Thyroid gland (tissue), 4 donors: ENCODE measurements around the gene RHOBTB1. TPM values are rescaled to one million over a fixed set of nuclear protein-coding genes. Genes with fewer than 3 reads are reported as not detected.

Experiments used
- DNase-seq, 2 donors: peaks; one replicate each; pipeline ENCODE4 v3.0.0-alpha.2; 2019
- H3K27ac ChIP-seq, 3 donors: fragments of 200-600 bp; sonication (generic); 1 replicate in 2 of 3; 2 replicates in 1 of 3; pipeline ENCODE4 v1.5.1; 2016 to 2019; ENCODE audit warnings: mild to moderate bottlenecking in 1 of 3, moderate library complexity in 1 of 3
- H3K27me3 ChIP-seq: fragments of 200-600 bp; sonication (generic); one replicate; pipeline ENCODE4 v1.5.1; 2019
- H3K36me3 ChIP-seq, 2 donors: fragments of 200-600 bp; sonication (generic); one replicate each; pipeline ENCODE4 v1.5.1; 2016 to 2019
- H3K4me1 ChIP-seq, 2 donors: fragments of 200-600 bp; sonication (generic); one replicate each; pipeline ENCODE4 v1.5.1; 2017 to 2019
- H3K4me3 ChIP-seq, 3 donors: fragments of 200-600 bp; sonication (generic); replicated peaks in 1 of 3; 1 replicate in 2 of 3; 2 replicates in 1 of 3; pipeline ENCODE4 v1.5.1; 2016; ENCODE audit warnings: mild to moderate bottlenecking in 1 of 3
- H3K9me3 ChIP-seq: fragments of 200-600 bp; sonication (generic); one replicate; pipeline ENCODE4 v1.5.1; 2017
- POLR2A ChIP-seq, 2 donors: fragments of 450-650 bp; IDR thresholded peaks; one replicate each; pipeline ENCODE4 v1.6.1; 2017; ENCODE audit warnings: antibody characterized with exemption in 2 of 2, mild to moderate bottlenecking in 2 of 2, moderate library complexity in 1 of 2
- WGBS, 2 donors: methylation state at CpG; one replicate each; pipeline ENCODE4 v1.1.5; 2017; 5-methylcytosine and 5-hydroxymethylcytosine counted together
- intact Hi-C: fragments of 100-400 bp; cut with DNase I; formaldehyde crosslinking; loops from one replicate; pipeline ENCODE4 v1.15.1; 2023
- total RNA-seq, 4 donors: library from RNA; depleted of rRNA; stranded (reverse); fragments of >200 nt; gene quantifications; one replicate each; pipeline ENCODE4 v1.2.3, GENCODE V29; 2016
- TF ChIP-seq, protein P1 (sequence below), 6 experiments: fragments of 200-600 bp in 3 of 6; fragments of 450-650 bp in 3 of 6; sonication (generic) in 3 of 6; IDR thresholded peaks; one replicate each; pipeline ENCODE4 v1.5.1; 2016 to 2019; ENCODE audit warnings: antibody characterized with exemption in 6 of 6, mild to moderate bottlenecking in 2 of 6, inconsistent platforms in 1 of 6, moderate library complexity in 1 of 6

The RHOBTB1 gene
- total RNA-seq, 4 donors from 2014 or later, result 6.8 to 10.5 (median 9.1) TPM

- Histone ChIP-seq H3K27ac (no peak overlapping the region), H3K4me1 (peaks cover 10 to 12% of the 10 kb centered on the region in 2 donors), H3K9me3 (no peaks in the 10 kb centered on the region), H3K27me3 (no peaks in the 10 kb centered on the region), H3K4me3 (no peak overlapping the region), H3K36me3 (no peaks in the 10 kb centered on the region)
- TF ChIP-seq, protein P1, sequence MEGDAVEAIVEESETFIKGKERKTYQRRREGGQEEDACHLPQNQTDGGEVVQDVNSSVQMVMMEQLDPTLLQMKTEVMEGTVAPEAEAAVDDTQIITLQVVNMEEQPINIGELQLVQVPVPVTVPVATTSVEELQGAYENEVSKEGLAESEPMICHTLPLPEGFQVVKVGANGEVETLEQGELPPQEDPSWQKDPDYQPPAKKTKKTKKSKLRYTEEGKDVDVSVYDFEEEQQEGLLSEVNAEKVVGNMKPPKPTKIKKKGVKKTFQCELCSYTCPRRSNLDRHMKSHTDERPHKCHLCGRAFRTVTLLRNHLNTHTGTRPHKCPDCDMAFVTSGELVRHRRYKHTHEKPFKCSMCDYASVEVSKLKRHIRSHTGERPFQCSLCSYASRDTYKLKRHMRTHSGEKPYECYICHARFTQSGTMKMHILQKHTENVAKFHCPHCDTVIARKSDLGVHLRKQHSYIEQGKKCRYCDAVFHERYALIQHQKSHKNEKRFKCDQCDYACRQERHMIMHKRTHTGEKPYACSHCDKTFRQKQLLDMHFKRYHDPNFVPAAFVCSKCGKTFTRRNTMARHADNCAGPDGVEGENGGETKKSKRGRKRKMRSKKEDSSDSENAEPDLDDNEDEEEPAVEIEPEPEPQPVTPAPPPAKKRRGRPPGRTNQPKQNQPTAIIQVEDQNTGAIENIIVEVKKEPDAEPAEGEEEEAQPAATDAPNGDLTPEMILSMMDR (IDR thresholded peaks at IDR 0.05), result no peak
- TF ChIP-seq POLR2A (IDR thresholded peaks at IDR 0.05), result no peak
- no peak for DNase-seq
- 95 to 97% methylated on average over 3 of the region's 3 CpGs for WGBS, 2 donors
- intact Hi-C loops, result no loop called here
Measured at GRCh38 chr10:60913657-60914056, 30.3 kb downstream of the RHOBTB1 start.

DNA sequence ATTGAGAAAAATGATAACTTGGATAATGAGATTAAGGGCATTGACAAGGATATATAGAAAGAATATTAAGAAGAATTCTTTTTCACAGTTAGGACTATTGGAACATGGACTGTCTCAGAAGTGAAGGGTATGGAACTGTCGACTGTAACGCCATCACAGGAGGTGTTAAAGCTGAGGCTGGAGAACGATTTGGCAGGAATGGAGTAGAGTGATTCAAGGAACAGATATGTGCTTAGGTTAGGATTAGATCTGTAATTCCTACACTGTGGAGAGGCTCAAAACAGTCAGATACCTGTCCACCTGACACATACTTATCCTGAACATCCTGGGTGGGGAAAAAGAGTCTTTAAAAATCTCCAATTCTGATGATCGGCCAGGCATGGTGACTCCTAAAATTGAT lies 30.9 kb downstream of the RHOBTB1 start:
- H3K4me1 ChIP-seq, result peaks cover 10 to 12% of the 10 kb centered on the region in 2 donors

DNA sequence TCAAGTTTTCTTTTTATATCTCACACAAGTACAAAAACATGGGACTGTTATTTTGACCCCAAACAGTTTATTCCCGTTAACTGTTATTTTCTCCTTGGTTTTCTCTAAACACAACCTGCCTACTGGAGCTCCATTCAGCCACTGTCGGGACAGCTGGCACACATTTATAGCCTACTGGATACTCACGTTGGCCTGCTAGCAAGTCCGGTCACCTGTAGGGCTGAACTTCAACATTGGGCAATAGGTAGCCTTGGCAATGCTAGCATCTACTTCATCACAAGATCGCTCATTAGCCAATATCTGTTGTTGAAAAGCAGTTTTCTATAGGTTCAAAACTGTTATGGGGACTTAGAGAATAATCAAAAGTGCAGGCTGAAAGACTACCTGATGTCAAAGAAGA lies 32.3 kb downstream of the RHOBTB1 start:
- DNase-seq, result no peak
- H3K4me1 ChIP-seq, result peaks cover 10 to 16% of the 10 kb centered on the region in 2 donors
- 93 to 98% methylated on average over 5 of the region's 5 CpGs for WGBS, 2 donors
- no peaks in the 10 kb centered on the region for H3K27me3 ChIP-seq
- H3K36me3 ChIP-seq, result no peaks in the 10 kb centered on the region
- H3K27ac ChIP-seq, result no peak overlapping the region
- no peak overlapping the region for H3K4me3 ChIP-seq
- H3K9me3 ChIP-seq, result no peaks in the 10 kb centered on the region
- intact Hi-C loops, result no loop called here
- no peak for TF ChIP-seq POLR2A (IDR thresholded peaks at IDR 0.05)
- TF ChIP-seq, protein P1 (IDR thresholded peaks at IDR 0.05), result no peak

More for the DNA sequence above, 30.9 kb downstream of the RHOBTB1 start:
- Histone ChIP-seq H3K27ac (no peak overlapping the region), H3K36me3 (no peaks in the 10 kb centered on the region), H3K27me3 (no peaks in the 10 kb centered on the region), H3K9me3 (no peaks in the 10 kb centered on the region), H3K4me3 (no peak overlapping the region)
- no peak for DNase-seq
- 91 to 95% methylated on average over 4 of the region's 4 CpGs for WGBS, 2 donors
- TF ChIP-seq, protein P1 (IDR thresholded peaks at IDR 0.05), result no peak
- TF ChIP-seq POLR2A (IDR thresholded peaks at IDR 0.05), result no peak
- intact Hi-C loops, result no loop called here

- Histone ChIP-seq H3K27me3 (no peaks in the 10 kb centered on the region), H3K27ac (peak overlapping the region in 1 of 3 donors; percentile 54), H3K36me3 (no peaks in the 10 kb centered on the region), H3K4me3 (no peak overlapping the region), H3K4me1 (peaks cover 13 to 21% of the 10 kb centered on the region in 2 donors), H3K9me3 (no peaks in the 10 kb centered on the region)
- TF ChIP-seq, protein P1 (IDR thresholded peaks at IDR 0.05), result no peak
- TF ChIP-seq POLR2A (IDR thresholded peaks at IDR 0.05), result no peak
- no peak for DNase-seq
- intact Hi-C loops, result no loop called here
- WGBS, 2 donors, result 97% methylated on average over 16 of the region's 16 CpGs
Measured at GRCh38 chr10:60911216-60911615, 32.8 kb downstream of the RHOBTB1 start.

DNA sequence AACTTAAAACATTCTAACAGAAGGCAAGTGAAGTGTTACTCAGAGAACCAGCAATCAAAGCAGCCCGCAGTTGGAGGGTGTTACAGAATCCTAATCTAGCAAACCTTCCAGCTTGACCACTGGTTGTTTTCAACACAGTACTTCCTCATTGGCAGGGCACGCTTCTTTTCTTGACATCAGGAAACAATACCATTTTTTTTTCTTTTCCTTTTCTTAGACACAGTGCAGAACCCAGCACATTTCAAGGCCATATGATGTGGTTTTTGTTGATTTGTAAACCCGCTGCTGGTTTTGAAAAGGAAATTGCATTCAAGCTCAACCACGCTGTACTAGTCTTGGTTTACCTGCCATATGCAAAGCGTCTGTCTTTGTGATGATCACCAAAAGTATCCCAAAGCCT lies 33.4 kb downstream of the RHOBTB1 start:
- intact Hi-C loops, result no loop called here
- Histone ChIP-seq H3K9me3 (no peaks in the 10 kb centered on the region), H3K27me3 (no peaks in the 10 kb centered on the region), H3K27ac (peak overlapping the region in 2 of 3 donors; percentile 7 to 54), H3K4me1 (peaks cover 20 to 26% of the 10 kb centered on the region in 2 donors), H3K36me3 (no peaks in the 10 kb centered on the region), H3K4me3 (no peak overlapping the region)
- peak; percentile 56 to 68 for DNase-seq
- TF ChIP-seq, protein P1 (IDR thresholded peaks at IDR 0.05), result no peak
- no peak for TF ChIP-seq POLR2A (IDR thresholded peaks at IDR 0.05)
- 41 to 43% methylated on average over 5 of the region's 5 CpGs for WGBS, 2 donors
